HepG2 (cell line): Measurements from ENCODE around the gene RUSC1. TPM values are rescaled to one million over a fixed set of nuclear protein-coding genes. Genes with fewer than 3 reads are reported as not detected.

ENCODE experiments used
- HES4 ChIP-seq: sonication (generic); formaldehyde crosslinking; IDR thresholded peaks from 2 replicates; pipeline ENCODE4 v1.9.0; 2021; ENCODE audit warnings: mild to moderate bottlenecking, missing genetic modification reagents, borderline replicate concordance
- HNRNPK ChIP-seq: fragments of 200-400 bp; formaldehyde crosslinking; IDR thresholded peaks from 2 replicates; pipeline ENCODE4 v1.6.1; 2018; ENCODE audit warnings: low read length, low read depth, moderate library complexity, mild to moderate bottlenecking; ENCODE audit not compliant: poor library complexity, severe bottlenecking
- KLF15 ChIP-seq: sonication (generic); formaldehyde crosslinking; IDR thresholded peaks from 2 replicates; pipeline ENCODE4 v1.8.1; 2023; ENCODE audit warnings: borderline replicate concordance, mild to moderate bottlenecking, inconsistent platforms, missing genetic modification reagents, mixed read lengths
- MXI1 ChIP-seq: IDR thresholded peaks from 3 replicates; pipeline ENCODE4 v1.6.1; 2012; ENCODE audit warnings: low read depth, low read length, inconsistent platforms, borderline replicate concordance
- NFYB ChIP-seq: sonication (generic); formaldehyde crosslinking; IDR thresholded peaks from 2 replicates; pipeline ENCODE4 v1.4.0; 2020; ENCODE audit warnings: missing genetic modification reagents
- RXRB ChIP-seq: IDR thresholded peaks from 2 replicates; pipeline ENCODE4 v1.6.1; 2016; ENCODE audit warnings: borderline replicate concordance, missing genetic modification reagents, missing compliant biosample characterization
- SMC3 ChIP-seq: IDR thresholded peaks from 2 replicates; pipeline ENCODE4 v1.6.1; 2011; ENCODE audit warnings: low read length, improper control_type of control experiment
- SOX13 ChIP-seq, 3 experiments: fragments of 450-650 bp in 1 of 3; sonication (generic) in 1 of 3; formaldehyde crosslinking in 1 of 3; IDR thresholded peaks in 2 of 3; conservative IDR thresholded peaks in 1 of 3; 2 replicates each; pipeline versions ENCODE4 v1.5.0 to v1.6.1; 2016 to 2020; ENCODE audit warnings: antibody characterized with exemption in 1 of 3, mild to moderate bottlenecking in 1 of 3, missing compliant biosample characterization in 1 of 3, missing genetic modification reagents in 1 of 3, moderate library complexity in 1 of 3
- TAF15 ChIP-seq: fragments of 200-400 bp; formaldehyde crosslinking; IDR thresholded peaks from one replicate; pipeline ENCODE4 v1.6.1; 2018; ENCODE audit warnings: mild to moderate bottlenecking, low read depth, low read length; ENCODE audit not compliant: poor library complexity, severe bottlenecking
- YEATS2 ChIP-seq: sonication (generic); formaldehyde crosslinking; IDR thresholded peaks from 2 replicates; pipeline ENCODE4 v1.4.0; 2020; ENCODE audit warnings: missing genetic modification reagents, borderline replicate concordance
- ZNF563 ChIP-seq: sonication (generic); formaldehyde crosslinking; IDR thresholded peaks from 2 replicates; pipeline ENCODE4 v1.8.0; 2022; ENCODE audit warnings: mild to moderate bottlenecking, moderate library complexity, missing genetic modification reagents
- ZNF713 ChIP-seq: sonication (generic); formaldehyde crosslinking; IDR thresholded peaks from 2 replicates; pipeline ENCODE4 v1.4.0; 2020; ENCODE audit warnings: mild to moderate bottlenecking, missing genetic modification reagents
- ZNF788 ChIP-seq: sonication (generic); formaldehyde crosslinking; IDR thresholded peaks from 2 replicates; pipeline ENCODE4 v1.5.0; 2020; ENCODE audit warnings: mild to moderate bottlenecking, missing genetic modification reagents, borderline replicate concordance
- polyA plus RNA-seq, 8 experiments: library from polyadenylated mRNA; depleted of rRNA in 3 of 8; stranded (reverse) in 7 of 8; unstranded in 1 of 8; fragments of >200 nt; fragmentation: Illumina TruSeq in 4 of 8; extraction: Trizol in 4 of 8; gene quantifications; 2 replicates each; pipeline versions ENCODE4 v1.2.1 to v1.2.3, GENCODE V29; 2011 to 2016; ENCODE audit warnings: low read depth in 4 of 8, missing spikeins in 1 of 8, mixed read lengths in 1 of 8; ENCODE audit not compliant: insufficient read depth in 1 of 8
- total RNA-seq, 5 experiments: library from RNA; depleted of rRNA; stranded (reverse); fragments of >200 nt; fragmentation: Illumina TruSeq; extraction: Trizol; gene quantifications; 2 replicates each; pipeline ENCODE4 v1.2.3, GENCODE V29; 2016; ENCODE audit warnings: low read depth in 1 of 5
- TF ChIP-seq, protein P1 (sequence below): sonication (generic); formaldehyde crosslinking; IDR thresholded peaks from 2 replicates; pipeline ENCODE4 v1.5.0; 2020; ENCODE audit warnings: mild to moderate bottlenecking, missing genetic modification reagents, borderline replicate concordance
- TF ChIP-seq, protein P2 (sequence below): sonication (generic); formaldehyde crosslinking; IDR thresholded peaks from 2 replicates; pipeline ENCODE4 v1.4.0; 2020; ENCODE audit warnings: missing genetic modification reagents, borderline replicate concordance
- TF ChIP-seq, protein P3 (sequence below): IDR thresholded peaks from 2 replicates; pipeline ENCODE4 v1.6.1; 2016; ENCODE audit warnings: mild to moderate bottlenecking

RUSC1 gene
- total and polyA plus RNA-seq, 2 of the 13 experiments (the other 11 are each of a cell fraction or from before 2014, with no cell fraction given), result 18.7 to 20.4 TPM

DNA sequence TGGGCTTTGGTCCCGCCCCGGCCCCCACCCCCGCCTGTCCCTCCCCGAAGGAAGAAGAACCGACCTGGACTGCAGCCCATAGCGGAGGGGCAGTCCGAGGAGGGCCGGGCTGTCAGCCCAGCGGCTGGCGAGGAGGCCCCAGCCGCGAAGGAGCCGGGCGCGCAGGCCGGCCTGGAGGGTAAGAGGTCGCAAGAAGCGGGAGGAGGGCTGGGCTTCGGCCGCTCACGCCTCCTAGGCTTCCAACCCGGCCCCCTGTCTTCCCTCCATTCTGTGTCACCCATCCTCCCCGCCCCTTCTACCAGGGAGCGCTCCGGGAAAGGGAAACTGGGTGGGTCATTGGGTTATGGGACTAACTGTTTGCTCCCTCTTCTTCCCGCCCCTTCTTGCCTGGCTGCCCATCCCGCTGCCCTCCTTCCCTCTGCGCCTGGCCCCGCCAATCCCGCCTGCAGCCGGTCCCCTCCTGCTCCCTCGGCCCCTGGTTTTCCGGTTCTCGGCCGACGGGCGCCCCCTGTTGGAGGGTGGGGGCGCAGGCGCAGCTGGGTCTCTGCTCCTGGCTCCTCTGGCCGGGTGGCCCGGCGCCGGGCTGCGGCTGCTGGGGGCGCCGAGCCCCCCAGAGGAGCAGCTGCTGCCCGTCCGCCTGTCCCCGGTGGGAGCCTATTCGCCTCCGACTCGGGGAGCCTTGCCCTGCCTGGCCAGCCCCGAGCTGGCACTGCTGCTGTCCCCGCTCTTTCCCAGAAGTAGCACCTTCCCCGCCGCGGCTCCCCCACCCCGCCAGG is 2.4 kb downstream of the RUSC1 start (continued):
- TF ChIP-seq HES4 (CRISPR knock-in tag) (peak; percentile 62; the same call in 1 of the 2 replicates), SMC3 (peak; percentile 12; the same call in 1 of the 2 replicates), RXRB (CRISPR knock-in tag) (peak; percentile 57; the same call in 1 of the 2 replicates), HNRNPK (peak; percentile 50), NFYB (CRISPR knock-in tag) (peak; percentile 55), ZNF563 (CRISPR knock-in tag) (0 out of 2 replicates have a peak, but pooled peaks have one; percentile 28), YEATS2 (CRISPR knock-in tag) (0 out of 2 replicates have a peak, but pooled peaks have one; percentile 25), ZNF788 (CRISPR knock-in tag) (peak; percentile 60), SOX13 (IDR thresholded peaks at IDR 0.05) (no peak), SOX13 (CRISPR knock-in tag; conservative IDR thresholded peaks at IDR 0.05 in 1 of 2, IDR thresholded peaks at IDR 0.05 in 1 of 2) (peak in 1 of 2 experiments; percentile 21; a peak in 1 of 4 replicates), KLF15 (CRISPR knock-in tag) (0 out of 2 replicates have a peak, but pooled peaks have one; percentile 29), ZNF713 (CRISPR knock-in tag) (0 out of 2 replicates have a peak, but pooled peaks have one; percentile 50), MXI1 (peak; percentile 61; the same call in 1 of the 3 replicates), TAF15 (peak; percentile 67)
- TF ChIP-seq, protein P1, sequence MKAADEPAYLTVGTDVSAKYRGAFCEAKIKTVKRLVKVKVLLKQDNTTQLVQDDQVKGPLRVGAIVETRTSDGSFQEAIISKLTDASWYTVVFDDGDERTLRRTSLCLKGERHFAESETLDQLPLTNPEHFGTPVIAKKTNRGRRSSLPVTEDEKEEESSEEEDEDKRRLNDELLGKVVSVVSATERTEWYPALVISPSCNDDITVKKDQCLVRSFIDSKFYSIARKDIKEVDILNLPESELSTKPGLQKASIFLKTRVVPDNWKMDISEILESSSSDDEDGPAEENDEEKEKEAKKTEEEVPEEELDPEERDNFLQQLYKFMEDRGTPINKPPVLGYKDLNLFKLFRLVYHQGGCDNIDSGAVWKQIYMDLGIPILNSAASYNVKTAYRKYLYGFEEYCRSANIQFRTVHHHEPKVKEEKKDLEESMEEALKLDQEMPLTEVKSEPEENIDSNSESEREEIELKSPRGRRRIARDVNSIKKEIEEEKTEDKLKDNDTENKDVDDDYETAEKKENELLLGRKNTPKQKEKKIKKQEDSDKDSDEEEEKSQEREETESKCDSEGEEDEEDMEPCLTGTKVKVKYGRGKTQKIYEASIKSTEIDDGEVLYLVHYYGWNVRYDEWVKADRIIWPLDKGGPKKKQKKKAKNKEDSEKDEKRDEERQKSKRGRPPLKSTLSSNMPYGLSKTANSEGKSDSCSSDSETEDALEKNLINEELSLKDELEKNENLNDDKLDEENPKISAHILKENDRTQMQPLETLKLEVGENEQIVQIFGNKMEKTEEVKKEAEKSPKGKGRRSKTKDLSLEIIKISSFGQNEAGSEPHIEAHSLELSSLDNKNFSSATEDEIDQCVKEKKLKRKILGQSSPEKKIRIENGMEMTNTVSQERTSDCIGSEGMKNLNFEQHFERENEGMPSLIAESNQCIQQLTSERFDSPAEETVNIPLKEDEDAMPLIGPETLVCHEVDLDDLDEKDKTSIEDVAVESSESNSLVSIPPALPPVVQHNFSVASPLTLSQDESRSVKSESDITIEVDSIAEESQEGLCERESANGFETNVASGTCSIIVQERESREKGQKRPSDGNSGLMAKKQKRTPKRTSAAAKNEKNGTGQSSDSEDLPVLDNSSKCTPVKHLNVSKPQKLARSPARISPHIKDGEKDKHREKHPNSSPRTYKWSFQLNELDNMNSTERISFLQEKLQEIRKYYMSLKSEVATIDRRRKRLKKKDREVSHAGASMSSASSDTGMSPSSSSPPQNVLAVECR, result peak; percentile 55; the same call in 1 of the 2 replicates
- TF ChIP-seq, protein P2, sequence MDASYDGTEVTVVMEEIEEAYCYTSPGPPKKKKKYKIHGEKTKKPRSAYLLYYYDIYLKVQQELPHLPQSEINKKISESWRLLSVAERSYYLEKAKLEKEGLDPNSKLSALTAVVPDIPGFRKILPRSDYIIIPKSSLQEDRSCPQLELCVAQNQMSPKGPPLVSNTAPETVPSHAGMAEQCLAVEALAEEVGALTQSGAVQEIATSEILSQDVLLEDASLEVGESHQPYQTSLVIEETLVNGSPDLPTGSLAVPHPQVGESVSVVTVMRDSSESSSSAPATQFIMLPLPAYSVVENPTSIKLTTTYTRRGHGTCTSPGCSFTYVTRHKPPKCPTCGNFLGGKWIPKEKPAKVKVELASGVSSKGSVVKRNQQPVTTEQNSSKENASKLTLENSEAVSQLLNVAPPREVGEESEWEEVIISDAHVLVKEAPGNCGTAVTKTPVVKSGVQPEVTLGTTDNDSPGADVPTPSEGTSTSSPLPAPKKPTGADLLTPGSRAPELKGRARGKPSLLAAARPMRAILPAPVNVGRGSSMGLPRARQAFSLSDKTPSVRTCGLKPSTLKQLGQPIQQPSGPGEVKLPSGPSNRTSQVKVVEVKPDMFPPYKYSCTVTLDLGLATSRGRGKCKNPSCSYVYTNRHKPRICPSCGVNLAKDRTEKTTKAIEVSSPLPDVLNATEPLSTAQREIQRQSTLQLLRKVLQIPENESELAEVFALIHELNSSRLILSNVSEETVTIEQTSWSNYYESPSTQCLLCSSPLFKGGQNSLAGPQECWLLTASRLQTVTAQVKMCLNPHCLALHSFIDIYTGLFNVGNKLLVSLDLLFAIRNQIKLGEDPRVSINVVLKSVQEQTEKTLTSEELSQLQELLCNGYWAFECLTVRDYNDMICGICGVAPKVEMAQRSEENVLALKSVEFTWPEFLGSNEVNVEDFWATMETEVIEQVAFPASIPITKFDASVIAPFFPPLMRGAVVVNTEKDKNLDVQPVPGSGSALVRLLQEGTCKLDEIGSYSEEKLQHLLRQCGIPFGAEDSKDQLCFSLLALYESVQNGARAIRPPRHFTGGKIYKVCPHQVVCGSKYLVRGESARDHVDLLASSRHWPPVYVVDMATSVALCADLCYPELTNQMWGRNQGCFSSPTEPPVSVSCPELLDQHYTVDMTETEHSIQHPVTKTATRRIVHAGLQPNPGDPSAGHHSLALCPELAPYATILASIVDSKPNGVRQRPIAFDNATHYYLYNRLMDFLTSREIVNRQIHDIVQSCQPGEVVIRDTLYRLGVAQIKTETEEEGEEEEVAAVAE (CRISPR knock-in tag), result peak; percentile 64; the same call in 1 of the 2 replicates
- TF ChIP-seq, protein P3, sequence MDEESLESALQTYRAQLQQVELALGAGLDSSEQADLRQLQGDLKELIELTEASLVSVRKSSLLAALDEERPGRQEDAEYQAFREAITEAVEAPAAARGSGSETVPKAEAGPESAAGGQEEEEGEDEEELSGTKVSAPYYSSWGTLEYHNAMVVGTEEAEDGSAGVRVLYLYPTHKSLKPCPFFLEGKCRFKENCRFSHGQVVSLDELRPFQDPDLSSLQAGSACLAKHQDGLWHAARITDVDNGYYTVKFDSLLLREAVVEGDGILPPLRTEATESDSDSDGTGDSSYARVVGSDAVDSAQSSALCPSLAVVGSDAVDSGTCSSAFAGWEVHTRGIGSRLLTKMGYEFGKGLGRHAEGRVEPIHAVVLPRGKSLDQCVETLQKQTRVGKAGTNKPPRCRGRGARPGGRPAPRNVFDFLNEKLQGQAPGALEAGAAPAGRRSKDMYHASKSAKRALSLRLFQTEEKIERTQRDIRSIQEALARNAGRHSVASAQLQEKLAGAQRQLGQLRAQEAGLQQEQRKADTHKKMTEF, result peak; percentile 46; the same call in 1 of the 2 replicates
